Hematopoietic multipotent progenitor cell treated with erythropoietin and hydrocortisone succinate and interleukin-3 and kit ligand, for 15 days (in vitro differentiated cells): ENCODE results near the gene SUPT4H1.

Experiments
- DNase-seq: peaks from one replicate; pipeline ENCODE4 v3.0.0-alpha.2; 2015; ENCODE audit warnings: low spot score

Gene SUPT4H1

GRCh38 chr17:58339755-58340404 lies 12.1 kb downstream of the SUPT4H1 start:
- no peak for DNase-seq

DNA sequence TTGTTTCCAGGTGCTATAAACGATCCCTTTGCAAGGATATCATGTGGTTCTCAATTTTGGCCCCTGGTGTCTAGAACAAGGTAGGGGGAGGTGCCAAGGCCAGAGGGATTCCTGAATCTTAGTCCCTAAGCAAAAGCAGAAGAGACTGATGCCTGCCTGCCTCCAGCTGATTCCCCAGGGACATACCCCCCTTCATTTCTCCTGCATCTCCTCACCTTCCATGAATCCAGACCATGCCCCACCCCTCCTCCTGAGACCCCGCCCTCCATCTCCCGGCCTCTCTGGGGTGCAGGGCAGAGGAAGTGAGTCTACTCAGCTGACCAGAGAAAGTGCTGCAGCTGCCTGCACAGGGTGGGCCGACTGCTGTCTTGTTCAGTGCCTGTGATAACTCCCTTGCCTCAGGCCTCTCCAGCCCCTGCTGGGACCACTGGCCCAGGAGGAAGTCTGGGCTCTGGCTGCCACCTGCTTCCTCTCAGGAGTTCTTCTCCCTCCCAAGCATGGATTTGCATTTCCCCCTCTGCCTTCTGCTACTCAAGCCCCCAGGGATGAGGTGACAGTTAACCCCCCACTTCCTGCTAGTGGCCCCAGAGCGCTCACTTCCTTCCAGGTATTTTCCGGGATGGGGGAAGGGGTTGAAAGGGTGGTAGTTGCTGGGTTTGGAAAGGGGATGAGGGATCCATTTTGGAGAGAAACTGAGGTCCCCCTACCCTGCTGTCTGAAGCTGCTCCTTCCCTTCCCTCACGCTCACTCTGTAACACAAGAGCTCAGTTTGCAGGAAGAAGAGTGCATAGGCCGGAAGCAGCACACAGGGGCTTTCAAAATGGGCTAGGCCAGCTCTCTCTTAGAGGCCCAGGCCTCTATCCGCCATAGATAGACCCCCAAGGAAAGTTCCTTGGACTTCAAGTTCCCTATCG lies 12.9 kb downstream of the SUPT4H1 start:
- no peak for DNase-seq

DNA sequence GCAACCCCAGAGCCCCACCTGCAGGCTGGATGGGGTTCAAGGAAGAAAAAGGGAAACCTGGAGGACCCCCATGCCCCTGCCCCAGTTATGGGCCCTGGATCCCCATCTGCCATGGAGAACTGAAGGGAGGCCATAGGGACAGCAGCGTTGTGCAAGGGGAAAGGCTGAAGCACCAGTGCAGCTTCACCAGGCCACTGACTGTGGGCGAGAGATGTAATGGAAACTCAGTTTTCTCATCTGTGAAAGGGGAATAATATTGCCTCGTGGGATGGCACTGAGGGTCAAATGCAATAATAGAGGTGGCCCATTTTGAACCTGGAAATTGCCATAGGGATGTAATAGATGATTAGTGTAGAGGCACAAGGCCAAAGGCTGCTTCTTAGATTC lies 13.6 kb downstream of the SUPT4H1 start:
- no peak for DNase-seq

GRCh38 chr17:58337600-58338453 lies 14.2 kb downstream of the SUPT4H1 start:
- DNase-seq = peak; percentile 68

- DNase-seq = peak; percentile 54
These were observed 14.8 kb downstream of the SUPT4H1 start for GRCh38 chr17:58337210-58337599.

- no peak for DNase-seq
These were observed 15.4 kb downstream of the SUPT4H1 start for GRCh38 chr17:58336456-58337209.

GRCh38 chr17:58335779-58336455 lies 16.1 kb downstream of the SUPT4H1 start:
- DNase-seq = peak; percentile 45

GRCh38 chr17:58335061-58335731 lies 16.8 kb downstream of the SUPT4H1 start:
- DNase-seq = peak; percentile 28

DNA sequence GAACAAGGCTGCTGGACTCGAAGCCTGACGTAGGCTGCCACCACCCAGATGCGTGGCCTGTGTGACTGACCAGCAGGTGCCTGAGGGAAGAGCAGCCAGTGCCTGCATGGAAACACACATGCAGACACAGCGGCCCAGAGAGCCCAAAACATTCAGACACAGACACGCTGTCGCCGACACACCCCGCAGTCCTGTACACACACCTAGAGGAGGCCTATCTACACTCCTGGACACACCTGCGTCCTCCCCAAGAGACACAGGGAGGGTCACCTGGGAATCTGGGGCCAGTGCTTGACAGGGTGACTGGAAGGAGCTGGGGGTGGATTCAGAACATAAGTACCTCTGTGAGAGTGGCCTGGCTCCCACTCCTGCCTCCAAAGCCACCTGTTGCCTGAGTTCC lies 17.3 kb downstream of the SUPT4H1 start:
- DNase-seq = no peak

GRCh38 chr17:58334256-58334655 lies 17.7 kb downstream of the SUPT4H1 start:
- no peak for DNase-seq

- peak; percentile 23 for DNase-seq
These were observed 18.2 kb downstream of the SUPT4H1 start for GRCh38 chr17:58333736-58334207.

DNA sequence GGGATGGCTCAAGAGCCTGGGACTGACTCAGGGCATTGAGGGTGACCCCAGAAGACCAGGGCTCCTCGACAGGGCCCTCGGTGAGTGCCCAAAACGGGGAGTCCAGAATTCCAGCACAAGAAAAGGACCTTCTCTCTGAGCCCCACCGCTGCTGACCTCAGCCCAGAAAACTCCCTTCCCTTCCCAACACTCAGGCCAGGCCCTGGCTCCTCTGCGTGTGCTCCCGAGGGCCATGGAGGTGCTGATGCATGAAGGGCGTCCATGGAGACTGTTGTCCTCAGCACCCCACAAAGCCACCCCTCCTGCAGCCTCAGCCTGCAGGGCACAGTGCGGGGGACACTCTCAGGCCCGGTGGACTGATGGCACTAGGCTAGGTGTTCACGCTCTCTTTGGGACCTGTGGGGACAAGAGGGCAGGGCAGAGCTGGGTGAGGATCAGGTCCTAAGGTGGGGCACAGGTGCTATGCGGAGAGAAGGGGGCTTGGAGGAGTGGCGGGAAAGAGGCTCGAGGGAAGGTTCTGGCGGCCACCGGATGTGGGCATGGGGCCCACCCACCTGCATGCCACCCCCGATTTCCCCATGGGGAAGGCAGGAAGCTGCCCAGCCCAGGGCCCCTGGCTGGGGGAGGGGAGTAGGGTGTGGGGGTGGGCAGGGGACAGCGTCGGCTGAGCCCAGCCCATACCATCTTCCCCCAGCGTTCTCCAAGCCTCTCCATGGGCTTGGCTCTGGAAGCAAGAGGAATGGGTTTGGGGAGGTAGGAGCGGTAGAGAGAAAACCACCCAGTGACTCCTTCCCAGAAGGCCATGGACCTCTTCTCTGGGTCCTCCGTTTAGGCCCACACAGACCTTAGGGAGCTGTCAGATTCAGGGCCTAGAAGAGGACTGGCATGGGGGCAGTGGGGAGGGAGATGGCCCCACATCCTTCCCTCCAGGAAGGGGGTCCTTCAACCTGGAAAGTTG lies 18.9 kb downstream of the SUPT4H1 start:
- peak; percentile 26 for DNase-seq

GRCh38 chr17:58331815-58332777 lies 19.9 kb downstream of the SUPT4H1 start:
- DNase-seq = peak; percentile 87

DNA sequence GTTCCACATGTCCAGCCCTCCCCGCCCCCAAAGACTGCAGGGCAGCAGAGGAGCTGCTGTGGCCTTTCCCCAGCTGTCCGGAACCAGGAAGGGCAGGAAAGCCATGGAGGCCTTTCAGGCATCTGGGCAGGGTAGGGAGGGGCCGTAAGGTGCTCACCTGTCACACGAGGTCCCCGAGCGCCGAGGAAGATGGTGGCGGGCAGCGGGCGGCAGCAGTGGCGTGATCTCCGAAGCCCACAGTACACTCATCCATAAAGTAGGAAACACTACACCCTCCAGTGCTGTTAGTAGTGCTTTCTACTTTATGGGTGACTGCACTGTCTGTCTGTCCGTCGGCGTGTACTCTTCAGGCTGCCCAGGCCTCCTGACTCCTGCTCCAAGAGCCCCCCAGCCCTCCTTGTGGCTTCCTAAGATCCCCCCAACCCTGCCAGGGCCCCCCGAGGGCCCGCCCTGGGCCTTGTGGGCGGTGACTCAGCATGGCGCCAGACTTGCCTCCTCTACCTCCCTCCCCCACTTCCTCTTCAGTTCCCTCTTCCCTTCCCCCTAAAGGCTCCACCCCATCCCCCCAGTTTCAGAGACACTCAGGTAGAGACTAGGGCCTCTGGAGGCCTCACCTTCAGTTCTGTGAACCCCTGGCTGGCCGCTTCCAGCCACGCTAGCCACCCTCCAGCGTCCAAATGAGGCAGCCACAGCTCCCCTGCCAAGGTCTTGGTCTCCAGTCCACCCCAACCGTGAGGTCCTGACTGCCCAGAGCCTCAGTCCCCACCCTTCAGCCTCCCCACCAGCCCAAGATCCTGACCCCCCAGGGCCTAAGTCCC lies 20.8 kb downstream of the SUPT4H1 start:
- peak; percentile 66 for DNase-seq

DNA sequence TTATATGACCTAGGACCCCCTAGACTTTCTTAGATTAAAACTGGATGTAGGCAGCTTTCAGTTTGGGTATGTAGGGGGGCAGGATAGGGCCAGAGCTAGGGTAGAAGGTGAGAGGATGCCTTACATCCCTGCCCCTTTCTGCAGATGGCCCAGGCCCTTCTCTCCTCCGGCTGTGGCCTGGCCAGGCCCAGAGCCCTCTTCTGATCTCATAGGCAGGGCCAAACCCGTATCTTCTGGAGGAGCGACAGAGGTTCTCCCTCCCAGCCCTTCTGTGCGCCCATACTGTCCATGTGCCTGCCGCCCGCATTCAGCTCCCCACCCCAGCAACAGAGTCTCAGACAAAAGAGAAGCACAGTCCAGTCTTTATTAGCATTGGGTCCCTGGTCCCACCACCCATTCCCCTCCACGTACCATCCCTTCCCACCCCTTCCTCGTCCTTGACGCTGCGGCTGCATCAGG lies 21.4 kb downstream of the SUPT4H1 start:
- DNase-seq = peak; percentile 28

DNA sequence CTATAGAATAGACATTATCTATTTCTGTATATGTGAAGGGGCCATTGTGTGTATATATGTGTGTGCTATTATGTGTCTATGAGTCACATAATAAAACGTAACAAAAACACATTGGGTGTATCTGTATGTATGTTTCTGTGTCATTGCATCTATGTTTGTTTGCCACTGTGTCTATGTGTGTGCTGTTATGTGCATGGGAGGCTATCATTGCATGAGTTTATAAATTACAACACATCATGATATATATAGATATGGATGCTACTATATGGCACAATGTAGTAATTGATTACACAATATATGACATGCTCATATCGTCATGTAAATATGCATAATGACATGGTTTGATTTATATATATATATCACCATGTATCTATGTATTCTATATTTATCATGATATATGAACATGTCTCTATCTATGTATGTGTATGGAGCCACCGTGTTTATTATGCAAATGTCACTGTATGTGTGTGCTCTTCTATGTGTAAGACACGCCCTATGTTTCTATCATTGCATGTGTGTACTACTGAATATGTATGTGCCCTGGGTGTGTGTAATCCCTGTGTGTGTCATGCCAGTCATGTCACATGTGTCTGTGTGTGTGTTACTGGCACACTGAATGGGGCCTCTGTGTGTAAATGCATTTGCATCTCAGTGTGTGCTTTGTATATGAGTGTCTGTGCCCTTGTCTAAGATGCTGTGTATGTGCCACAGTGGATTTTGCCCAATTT lies 22.0 kb downstream of the SUPT4H1 start:
- DNase-seq = peak; percentile 35
